GM11168 (cell line): ENCODE data around the gene LSM6.

Experiments used
- in situ Hi-C: fragments of 300-500 bp; cut with MboI; formaldehyde crosslinking; loops from one replicate; pipeline ENCODE4 v1.12.0; 2022; ENCODE audit warnings: low sequenced_read_pairs; ENCODE audit not compliant: unreplicated experiment

LSM6 gene

GRCh38 chr4:146183209-146183608, 7.7 kb downstream of the LSM6 start:
- in situ Hi-C loops: no loop called here

GRCh38 chr4:146186041-146186440, 10.5 kb downstream of the LSM6 start:
- in situ Hi-C loops: no loop called here

GRCh38 chr4:146186596-146186995, 11.1 kb downstream of the LSM6 start:
- in situ Hi-C loops: no loop called here

DNA sequence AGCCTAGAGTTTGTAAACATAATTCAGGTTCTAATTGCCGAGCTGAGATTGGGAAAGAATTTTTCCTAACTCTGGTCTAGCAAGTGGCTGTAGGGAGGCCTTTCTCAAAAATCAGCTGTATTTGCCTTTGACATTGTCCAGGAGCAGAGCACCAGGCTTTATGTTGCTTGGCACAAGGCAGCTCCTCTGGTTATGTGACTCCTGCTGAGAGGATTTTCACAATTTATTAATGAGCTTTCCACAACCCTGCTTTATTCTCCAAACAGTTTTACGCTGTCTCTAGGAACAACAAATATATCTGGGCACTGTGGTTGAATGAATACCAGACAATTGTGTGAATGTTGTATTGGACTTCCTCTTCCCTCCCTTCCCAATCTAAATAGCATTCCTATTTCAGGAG, 14.9 kb downstream of the LSM6 start:
- in situ Hi-C loops: no loop called here

- in situ Hi-C loops: no loop called here
Observed at GRCh38 chr4:146191766-146192458, 16.4 kb downstream of the LSM6 start.

DNA sequence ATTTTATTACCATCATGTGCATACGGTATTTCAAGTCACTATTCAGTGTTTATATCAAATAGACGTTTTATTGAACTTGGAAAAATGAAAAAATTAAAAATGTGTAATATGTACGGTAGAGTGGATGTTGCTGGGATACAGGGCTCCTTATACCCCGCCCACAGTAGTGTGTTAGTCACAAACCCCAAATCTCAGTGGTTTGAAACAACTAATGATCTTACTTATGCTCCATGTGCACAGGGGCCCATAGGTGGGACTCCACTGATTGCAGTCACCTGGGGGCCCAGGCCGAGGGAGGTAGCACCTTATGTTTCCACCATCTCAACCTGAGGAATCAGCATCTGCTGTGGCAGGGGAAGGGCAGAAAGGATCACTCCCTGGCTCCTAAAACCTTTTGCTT, 18.1 kb downstream of the LSM6 start:
- in situ Hi-C loops: no loop called here

DNA sequence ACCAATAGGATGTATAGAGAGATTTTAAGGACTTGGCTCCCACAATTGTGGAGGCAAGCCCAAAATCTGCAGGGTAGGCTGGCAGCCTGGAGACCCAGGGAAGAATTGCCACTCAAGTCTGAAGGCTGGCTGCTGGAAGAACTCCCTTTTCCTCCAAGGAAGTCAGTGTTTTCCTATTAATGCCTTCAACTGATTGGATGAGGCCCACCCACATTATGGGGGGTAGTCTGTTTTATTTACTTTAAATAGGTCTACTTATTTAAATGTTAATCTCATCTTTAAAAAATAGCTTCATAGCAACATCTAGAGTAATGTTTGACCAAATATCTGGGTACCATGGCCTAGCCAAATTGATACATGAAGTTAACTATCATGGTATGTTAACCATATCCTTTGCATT, 18.7 kb downstream of the LSM6 start:
- in situ Hi-C loops: no loop called here

GRCh38 chr4:146202665-146203064, 27.1 kb downstream of the LSM6 start:
- in situ Hi-C loops: no loop called here

- in situ Hi-C loops: no loop called here
Observed at GRCh38 chr4:146207410-146207809, 31.9 kb downstream of the LSM6 start.

GRCh38 chr4:146210890-146211289, 35.4 kb downstream of the LSM6 start:
- in situ Hi-C loops: no loop called here

DNA sequence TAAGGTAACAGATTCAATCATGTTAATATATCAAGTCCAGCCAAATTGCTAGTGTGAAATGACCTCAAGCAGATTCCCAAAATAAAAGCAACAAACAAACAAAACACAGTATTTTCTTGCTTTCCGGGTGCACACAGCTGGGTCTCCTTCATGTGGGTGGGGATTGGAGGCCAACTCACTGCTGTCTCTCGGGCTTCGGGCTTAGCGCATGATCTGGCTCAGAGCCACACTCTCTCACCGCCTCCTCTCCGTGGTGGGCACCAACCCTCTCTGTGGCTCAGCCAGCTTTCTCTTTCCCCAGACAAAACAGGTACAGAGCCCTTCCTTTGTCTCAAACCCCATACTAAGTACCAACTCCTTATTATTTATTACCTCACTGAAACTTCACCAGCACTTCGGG, 35.9 kb downstream of the LSM6 start:
- in situ Hi-C loops: no loop called here

- in situ Hi-C loops: no loop called here
Observed at GRCh38 chr4:146212781-146213180, 37.3 kb downstream of the LSM6 start.

GRCh38 chr4:146214238-146214637, 38.7 kb downstream of the LSM6 start, which contains the start of gene REELD1:
TSS of gene REELD1 (plus strand) at chr4:146214538. CDS start at chr4:146216953, 2,415 bp downstream.
- in situ Hi-C loops: no loop called here

DNA sequence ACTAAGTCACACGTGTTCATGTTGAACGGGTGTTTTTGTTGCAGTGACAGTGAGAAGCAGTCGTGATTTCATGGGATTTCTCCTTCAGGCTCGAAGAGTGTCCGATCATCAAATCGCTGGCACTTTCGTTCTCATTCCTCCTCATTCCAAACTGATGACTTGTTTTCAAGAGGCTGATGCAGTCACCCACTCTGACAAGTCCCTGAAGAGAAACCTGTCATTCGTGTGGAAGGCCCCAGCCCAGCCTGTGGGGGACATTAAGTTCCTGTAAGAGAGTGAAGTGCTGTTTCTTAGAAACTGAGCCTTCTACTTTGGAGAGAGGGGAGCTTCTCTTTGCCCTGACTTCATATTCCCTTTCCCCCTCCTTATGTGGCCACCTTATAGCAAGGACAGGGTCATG, 46.8 kb downstream of the LSM6 start:
- in situ Hi-C loops: no loop called here

DNA sequence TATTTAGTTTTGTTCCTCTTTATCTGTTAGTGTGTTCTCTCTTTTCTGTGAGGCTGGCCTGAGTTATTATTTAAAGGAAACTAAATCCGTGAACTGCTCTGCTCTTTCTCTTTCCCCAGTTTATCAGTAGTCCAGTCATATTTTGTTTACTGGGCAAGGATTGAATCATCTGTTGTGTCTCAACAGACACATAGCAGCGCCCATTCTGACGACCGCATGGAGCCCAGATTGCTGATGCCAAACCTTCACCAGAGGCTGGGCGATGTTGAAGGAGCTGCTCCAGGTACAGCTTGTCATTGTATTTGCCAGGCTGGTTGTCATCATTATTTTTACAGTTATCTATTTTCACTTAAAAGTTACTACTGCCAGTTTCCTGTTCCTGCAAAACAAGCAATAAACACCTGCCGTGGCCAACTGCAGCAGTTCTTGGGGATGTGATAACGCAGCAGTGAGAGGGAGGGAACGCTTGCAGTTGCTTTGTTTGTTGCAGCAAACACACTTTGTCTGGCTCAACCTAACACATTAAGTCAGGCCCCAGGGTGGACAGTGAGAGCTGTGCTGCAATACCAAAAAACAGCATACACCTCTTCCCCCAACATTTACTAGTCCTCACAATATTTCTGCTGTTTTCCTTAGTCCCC, 48.9 kb downstream of the LSM6 start:
- in situ Hi-C loops: no loop called here

DNA sequence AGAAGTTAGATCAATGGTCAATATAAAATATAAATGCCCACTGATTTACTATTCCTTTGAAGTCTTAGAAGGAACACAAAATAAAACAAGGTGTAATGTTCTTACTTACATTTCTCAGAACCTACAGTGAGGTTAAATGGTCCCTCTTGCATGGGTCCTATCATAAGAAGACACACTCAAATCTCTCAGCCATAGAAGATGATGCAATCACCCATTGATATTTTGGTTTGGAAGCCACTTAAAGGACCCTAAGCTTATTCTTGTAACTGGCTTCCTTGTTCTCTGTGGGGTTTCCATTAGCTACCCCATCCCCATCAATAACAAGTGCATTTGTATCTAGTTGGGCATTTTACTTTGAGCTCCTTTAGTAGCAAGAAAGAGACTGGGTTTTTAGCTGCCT, 53.9 kb downstream of the LSM6 start:
- in situ Hi-C loops: no loop called here

DNA sequence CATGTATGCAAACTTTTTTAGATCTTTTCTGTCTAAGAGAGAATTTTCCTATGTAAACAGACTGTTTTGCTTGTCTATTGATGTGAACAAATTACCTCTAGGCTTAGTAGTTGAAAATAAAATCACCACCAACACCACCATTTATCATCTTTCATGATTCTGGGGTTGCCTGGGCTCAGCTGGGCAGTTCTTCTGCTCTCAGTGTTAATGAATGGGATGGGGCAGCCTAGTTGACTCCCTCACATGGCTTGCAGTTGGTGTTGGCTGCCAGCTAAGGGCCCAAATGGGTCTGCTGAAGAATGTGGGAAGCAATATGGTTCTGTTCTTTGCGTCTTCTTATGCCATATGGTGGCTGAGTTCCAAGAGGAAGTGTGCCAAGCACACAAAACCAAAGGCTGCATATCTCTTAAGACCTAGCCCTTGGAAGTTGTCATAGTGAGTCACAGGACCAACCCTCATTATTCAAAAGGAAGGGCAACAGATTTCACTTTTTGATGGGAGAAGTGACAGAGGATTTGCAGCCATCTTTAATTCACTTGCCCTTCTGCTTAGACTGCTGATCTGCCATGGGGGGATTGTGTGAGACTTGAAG, 56.7 kb downstream of the LSM6 start:
- in situ Hi-C loops: no loop called here

GRCh38 chr4:146235654-146236177, 60.2 kb downstream of the LSM6 start:
- in situ Hi-C loops: loop anchor here (5.0 kb wide), 1 partner anchor 867 kb away; no protein-coding TSS in a partner anchor

DNA sequence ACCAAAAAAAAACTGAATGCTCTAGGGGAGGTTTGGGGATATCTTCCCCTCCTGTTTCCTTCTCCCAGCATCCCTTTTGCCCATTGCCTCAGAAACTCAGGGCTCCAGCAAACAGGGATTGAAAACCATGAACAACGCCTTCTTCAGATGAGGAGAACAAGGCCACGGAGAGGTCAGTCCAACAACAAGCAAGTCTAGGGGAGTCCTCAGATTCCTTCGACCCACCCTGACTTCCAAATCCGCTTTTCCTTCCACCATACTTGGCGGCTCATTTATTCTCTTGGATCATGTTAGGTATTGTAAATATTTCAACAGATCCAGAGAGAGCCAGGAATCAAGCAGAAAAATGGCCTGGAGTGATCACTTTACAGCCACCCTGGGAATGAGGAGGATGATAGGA, 60.7 kb downstream of the LSM6 start:
- in situ Hi-C loops: loop anchor here (5.0 kb wide), 1 partner anchor 866 kb away; no protein-coding TSS in a partner anchor

DNA sequence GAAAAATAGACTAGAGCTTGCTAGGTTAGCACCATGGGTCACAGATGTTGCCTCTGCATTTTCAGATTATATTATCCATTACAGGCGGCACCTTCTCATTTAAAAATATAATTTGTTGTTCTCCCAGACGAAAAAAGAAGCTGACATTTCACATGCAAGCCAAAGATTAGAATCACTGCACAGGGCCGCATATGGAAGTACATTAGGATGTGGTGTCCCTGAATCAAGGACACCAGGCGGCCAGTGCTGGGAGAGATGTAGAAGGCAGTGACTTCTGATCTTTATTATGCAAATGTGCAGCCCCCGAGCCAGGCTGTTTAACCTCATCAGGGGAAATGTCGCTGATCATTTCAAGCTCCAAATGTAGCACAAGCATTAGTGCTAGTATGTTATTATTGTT, 61.6 kb downstream of the LSM6 start:
- in situ Hi-C loops: loop anchor here (5.0 kb wide), 1 partner anchor 865 kb away; no protein-coding TSS in a partner anchor

DNA sequence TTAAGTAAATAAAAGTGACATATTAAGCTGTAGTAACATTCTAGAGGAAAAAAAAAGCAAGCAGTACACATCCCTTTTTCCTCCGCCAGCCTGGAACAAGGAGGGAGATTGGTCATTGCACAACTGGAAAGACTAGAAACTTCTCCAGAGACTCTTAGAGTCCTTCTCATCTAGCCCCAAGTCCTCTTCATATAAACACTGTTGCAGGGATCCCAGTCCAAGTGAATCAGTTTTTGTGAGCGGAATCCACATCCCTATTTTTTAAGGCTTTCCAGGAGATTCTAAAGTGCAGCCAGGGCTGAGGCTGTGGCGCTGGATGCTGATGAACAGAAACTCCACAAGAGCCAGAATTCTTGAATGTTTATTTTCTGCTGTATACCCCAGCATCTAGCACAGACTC, 62.6 kb downstream of the LSM6 start:
- in situ Hi-C loops: loop anchor here (5.0 kb wide), 1 partner anchor 864 kb away; no protein-coding TSS in a partner anchor
